Smooth muscle cell (in vitro differentiated cells): ENCODE results near the gene CELSR1. TPM values are rescaled to one million over a fixed set of nuclear protein-coding genes. Genes with fewer than 3 reads are reported as not detected.

ENCODE experiments used
- DNase-seq: peaks from one replicate; lab custom pipeline; 2025; ENCODE audit not compliant: unreplicated experiment; lab: John Stamatoyannopoulos, UW
- H2AFZ ChIP-seq: fragments of 200-600 bp; sonication (generic); 2 replicates; pipeline ENCODE4 v1.6.0; 2016; ENCODE audit warnings: antibody characterized with exemption, low read depth, mild to moderate bottlenecking
- H3F3A ChIP-seq: fragments of 200-600 bp; sonication (generic); 2 replicates; pipeline ENCODE4 v1.6.0; 2017; ENCODE audit warnings: antibody characterized with exemption, low read depth
- H3K27ac ChIP-seq: fragments of 200-600 bp; sonication (generic); 2 replicates; pipeline ENCODE4 v1.5.1; 2016; ENCODE audit warnings: low read depth, mild to moderate bottlenecking
- H3K27me3 ChIP-seq: fragments of 200-600 bp; sonication (generic); 2 replicates; pipeline ENCODE4 v1.6.1; 2016; ENCODE audit warnings: low read depth, mild to moderate bottlenecking
- H3K36me3 ChIP-seq: fragments of 200-600 bp; sonication (generic); 2 replicates; pipeline ENCODE4 v1.5.1; 2016; ENCODE audit warnings: low read depth
- H3K4me1 ChIP-seq: fragments of 200-600 bp; sonication (generic); 2 replicates; pipeline ENCODE4 v1.5.1; 2016; ENCODE audit warnings: low read depth
- H3K4me2 ChIP-seq: fragments of 200-600 bp; sonication (generic); 2 replicates; pipeline ENCODE4 v1.6.0; 2016; ENCODE audit warnings: mild to moderate bottlenecking
- H3K4me3 ChIP-seq: fragments of 200-600 bp; sonication (generic); 2 replicates; pipeline ENCODE4 v1.5.1; 2016; ENCODE audit warnings: mild to moderate bottlenecking
- H3K79me2 ChIP-seq: fragments of 200-600 bp; sonication (generic); 2 replicates; pipeline ENCODE4 v1.6.0; 2016; ENCODE audit warnings: low read depth, mild to moderate bottlenecking
- H3K9ac ChIP-seq: fragments of 200-600 bp; sonication (generic); 2 replicates; pipeline ENCODE4 v1.6.0; 2016; ENCODE audit warnings: low read depth
- H3K9me3 ChIP-seq: fragments of 200-600 bp; sonication (generic); replicated peaks from 2 replicates; pipeline ENCODE4 v1.5.1; 2016; ENCODE audit warnings: low read depth
- H4K20me1 ChIP-seq: fragments of 200-600 bp; sonication (generic); 2 replicates; pipeline ENCODE4 v1.6.0; 2016; ENCODE audit warnings: low read depth
- WGBS: methylation state at CpG from one replicate; pipeline ENCODE4 v1.1.7; 2016; ENCODE audit warnings: low lambda C conversion rate; 5-methylcytosine and 5-hydroxymethylcytosine counted together
- polyA plus RNA-seq: library from polyadenylated mRNA; unstranded; fragments of >200 nt; fragmentation: Nextera tagmentation; extraction: Ambion mirVana; gene quantifications from 2 replicates; pipeline ENCODE4 v1.2.1, GENCODE V29; 2016
- total RNA-seq: library from RNA; depleted of rRNA; stranded (reverse); fragments of >200 nt; gene quantifications from 2 replicates; pipeline ENCODE4 v1.2.3, GENCODE V29; 2014
- TF ChIP-seq, protein P1 (sequence below): fragments of 200-600 bp; sonication (generic); IDR thresholded peaks from 2 replicates; pipeline ENCODE4 v1.5.1; 2017; ENCODE audit warnings: borderline replicate concordance, mild to moderate bottlenecking, antibody characterized with exemption; ENCODE audit not compliant: insufficient read depth, poor library complexity, severe bottlenecking

CELSR1 gene
- total and polyA plus RNA-seq, 2 experiments from 2014 or later = 3.6 to 15.2 TPM

DNA sequence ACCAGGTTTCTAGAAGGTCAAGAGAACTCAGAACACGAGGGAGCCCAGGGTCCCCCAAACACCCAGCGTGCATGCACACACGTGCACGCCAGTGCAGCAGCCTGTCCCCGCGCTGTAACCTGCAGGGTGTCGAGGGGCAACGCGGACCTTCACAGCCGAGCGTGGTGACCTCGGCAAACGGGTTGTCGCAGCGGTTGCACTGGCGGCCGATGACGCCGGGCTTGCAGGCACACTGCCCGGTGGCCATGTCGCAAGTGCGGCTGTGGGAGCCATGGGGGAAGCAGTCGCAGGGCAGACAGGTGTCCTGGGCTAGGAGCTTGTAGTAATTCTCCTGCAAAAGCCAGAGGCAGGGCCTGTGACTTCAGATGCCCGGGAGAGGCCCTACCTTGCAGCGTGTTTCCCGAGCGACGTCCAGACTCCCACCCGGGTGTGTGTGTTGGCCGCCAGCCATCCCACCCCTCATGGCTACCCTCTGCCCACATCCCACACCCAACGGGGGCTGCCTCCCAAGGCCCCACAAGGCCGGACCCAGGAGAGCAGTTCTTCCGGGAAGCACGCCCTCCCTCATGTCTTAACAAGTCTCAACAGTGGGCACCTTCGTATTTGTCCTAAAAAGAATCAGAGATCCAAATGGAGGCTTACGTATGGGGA lies 145.8 kb downstream of the CELSR1 start:
- Histone ChIP-seq H3K9me3 (no peaks in the 10 kb centered on the region), H3K27ac (no peak overlapping the region), H4K20me1 (no peaks in the 10 kb centered on the region), H3F3A (no peaks in the 10 kb centered on the region), H3K4me1 (no peaks in the 10 kb centered on the region), H3K9ac (no peak overlapping the region), H2AFZ (no peak overlapping the region), H3K79me2 (no peaks in the 10 kb centered on the region), H3K27me3 (no peaks in the 10 kb centered on the region), H3K4me3 (no peak overlapping the region), H3K36me3 (no peaks in the 10 kb centered on the region), H3K4me2 (no peak overlapping the region)
- 96% methylated on average over 31 of the region's 36 CpGs for WGBS
- DNase-seq = no peak
- TF ChIP-seq, protein P1, sequence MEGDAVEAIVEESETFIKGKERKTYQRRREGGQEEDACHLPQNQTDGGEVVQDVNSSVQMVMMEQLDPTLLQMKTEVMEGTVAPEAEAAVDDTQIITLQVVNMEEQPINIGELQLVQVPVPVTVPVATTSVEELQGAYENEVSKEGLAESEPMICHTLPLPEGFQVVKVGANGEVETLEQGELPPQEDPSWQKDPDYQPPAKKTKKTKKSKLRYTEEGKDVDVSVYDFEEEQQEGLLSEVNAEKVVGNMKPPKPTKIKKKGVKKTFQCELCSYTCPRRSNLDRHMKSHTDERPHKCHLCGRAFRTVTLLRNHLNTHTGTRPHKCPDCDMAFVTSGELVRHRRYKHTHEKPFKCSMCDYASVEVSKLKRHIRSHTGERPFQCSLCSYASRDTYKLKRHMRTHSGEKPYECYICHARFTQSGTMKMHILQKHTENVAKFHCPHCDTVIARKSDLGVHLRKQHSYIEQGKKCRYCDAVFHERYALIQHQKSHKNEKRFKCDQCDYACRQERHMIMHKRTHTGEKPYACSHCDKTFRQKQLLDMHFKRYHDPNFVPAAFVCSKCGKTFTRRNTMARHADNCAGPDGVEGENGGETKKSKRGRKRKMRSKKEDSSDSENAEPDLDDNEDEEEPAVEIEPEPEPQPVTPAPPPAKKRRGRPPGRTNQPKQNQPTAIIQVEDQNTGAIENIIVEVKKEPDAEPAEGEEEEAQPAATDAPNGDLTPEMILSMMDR = no peak

DNA sequence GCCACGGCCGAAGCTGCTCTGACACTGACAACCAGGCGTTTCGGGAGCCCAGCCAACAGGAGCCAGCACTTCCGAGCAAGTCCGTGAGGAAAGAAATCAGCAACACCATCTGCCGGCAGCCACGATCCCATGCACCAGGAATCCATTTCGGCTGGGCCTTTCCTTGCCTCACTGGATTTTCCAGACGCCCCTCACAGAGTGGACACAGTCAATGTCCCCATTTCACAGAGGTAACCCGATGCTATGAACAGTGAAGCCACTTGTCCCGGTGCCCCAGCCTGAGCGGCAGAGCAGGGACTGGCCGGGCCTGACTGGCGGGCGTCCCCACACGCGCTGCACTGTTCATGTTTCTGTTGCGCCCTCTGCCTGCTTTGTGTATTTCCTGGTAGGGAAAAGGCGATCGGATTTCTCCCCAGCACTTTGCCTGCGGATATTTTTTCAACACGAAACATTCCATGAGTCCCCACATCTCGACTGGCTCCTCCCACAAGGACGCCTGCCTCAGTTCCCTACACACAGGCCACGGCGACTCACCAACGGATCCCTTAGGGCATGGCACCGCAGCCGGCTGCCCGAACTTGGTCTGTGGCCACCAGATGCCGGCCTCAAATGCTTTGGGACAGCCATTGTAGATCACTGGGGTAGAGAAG lies 146.6 kb downstream of the CELSR1 start:
- no peak for DNase-seq
- H3K9me3 ChIP-seq = no peaks in the 10 kb centered on the region

DNA sequence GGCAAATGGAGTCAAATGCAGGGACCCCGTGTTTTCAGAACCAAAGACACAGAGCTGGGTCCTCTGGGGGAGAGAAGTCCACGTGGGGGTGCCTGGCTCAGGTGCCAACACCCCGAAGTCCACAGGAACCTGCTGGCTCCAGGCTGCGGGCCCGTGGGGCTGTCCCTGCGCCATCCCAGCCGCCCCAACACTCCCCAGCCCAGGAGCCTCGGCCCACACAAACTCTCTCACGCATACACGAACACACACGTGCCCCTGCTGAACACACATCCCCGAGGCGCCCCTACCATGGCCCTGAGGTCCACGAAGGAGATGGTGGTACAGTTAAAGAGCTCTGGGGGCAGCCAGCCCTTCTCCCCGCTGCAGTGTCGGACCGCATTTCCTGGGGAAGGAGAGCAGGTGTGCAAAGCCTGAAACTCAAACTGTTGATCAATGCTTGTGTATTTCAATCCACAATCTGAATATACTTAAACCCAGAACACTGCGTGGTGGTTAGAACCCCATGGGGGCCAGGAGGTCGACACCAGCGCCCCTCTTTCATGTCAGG lies 147.2 kb downstream of the CELSR1 start:
- 94% methylated on average over 19 of the region's 20 CpGs for WGBS
- Histone ChIP-seq H3F3A (no peaks in the 10 kb centered on the region), H2AFZ (no peak overlapping the region), H3K27ac (no peak overlapping the region), H3K9ac (no peak overlapping the region), H3K4me1 (no peaks in the 10 kb centered on the region), H3K36me3 (no peaks in the 10 kb centered on the region), H4K20me1 (no peaks in the 10 kb centered on the region), H3K9me3 (no peaks in the 10 kb centered on the region), H3K4me2 (no peak overlapping the region), H3K4me3 (no peak overlapping the region), H3K27me3 (no peaks in the 10 kb centered on the region), H3K79me2 (no peaks in the 10 kb centered on the region)
- TF ChIP-seq, protein P1 = no peak
- DNase-seq = no peak

More for the DNA sequence above, 146.6 kb downstream of the CELSR1 start:
- H3K9ac ChIP-seq = no peak overlapping the region
- TF ChIP-seq, protein P1 = no peak
- no peaks in the 10 kb centered on the region for H3F3A ChIP-seq
- no peaks in the 10 kb centered on the region for H3K36me3 ChIP-seq
- no peak overlapping the region for H3K27ac ChIP-seq
- no peaks in the 10 kb centered on the region for H3K27me3 ChIP-seq
- no peaks in the 10 kb centered on the region for H4K20me1 ChIP-seq
- H3K79me2 ChIP-seq = no peaks in the 10 kb centered on the region
- no peak overlapping the region for H3K4me2 ChIP-seq
- H3K4me1 ChIP-seq = no peaks in the 10 kb centered on the region
- 73% methylated on average over 32 of the region's 32 CpGs for WGBS
- H3K4me3 ChIP-seq = no peak overlapping the region
- no peak overlapping the region for H2AFZ ChIP-seq
